ENCODE data around the gene NDUFV2.

DNA sequence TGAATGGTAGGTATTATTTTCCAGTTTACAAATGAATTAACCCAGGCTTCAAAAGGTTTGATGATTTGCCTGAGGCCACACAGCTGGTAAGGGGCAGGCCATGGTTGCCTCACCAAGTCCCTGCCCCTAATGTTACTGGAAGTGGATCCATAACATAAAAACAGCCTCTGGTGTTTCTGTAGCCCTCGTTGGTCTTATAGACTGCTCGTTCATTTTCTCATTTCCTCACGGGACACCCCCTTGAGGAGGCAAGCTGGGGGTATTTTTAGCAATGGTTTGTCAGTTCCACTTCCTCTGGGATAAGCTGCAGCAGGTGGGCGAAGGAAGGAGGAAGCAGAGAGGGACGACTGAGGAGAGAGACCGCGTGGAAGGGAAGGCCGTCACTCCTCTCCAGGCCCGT is 32.9 kb upstream of the NDUFV2 start:
- TF ChIP-seq, protein P1, sequence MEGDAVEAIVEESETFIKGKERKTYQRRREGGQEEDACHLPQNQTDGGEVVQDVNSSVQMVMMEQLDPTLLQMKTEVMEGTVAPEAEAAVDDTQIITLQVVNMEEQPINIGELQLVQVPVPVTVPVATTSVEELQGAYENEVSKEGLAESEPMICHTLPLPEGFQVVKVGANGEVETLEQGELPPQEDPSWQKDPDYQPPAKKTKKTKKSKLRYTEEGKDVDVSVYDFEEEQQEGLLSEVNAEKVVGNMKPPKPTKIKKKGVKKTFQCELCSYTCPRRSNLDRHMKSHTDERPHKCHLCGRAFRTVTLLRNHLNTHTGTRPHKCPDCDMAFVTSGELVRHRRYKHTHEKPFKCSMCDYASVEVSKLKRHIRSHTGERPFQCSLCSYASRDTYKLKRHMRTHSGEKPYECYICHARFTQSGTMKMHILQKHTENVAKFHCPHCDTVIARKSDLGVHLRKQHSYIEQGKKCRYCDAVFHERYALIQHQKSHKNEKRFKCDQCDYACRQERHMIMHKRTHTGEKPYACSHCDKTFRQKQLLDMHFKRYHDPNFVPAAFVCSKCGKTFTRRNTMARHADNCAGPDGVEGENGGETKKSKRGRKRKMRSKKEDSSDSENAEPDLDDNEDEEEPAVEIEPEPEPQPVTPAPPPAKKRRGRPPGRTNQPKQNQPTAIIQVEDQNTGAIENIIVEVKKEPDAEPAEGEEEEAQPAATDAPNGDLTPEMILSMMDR (conservative IDR thresholded peaks at IDR 0.05; ENCODE audit: low read depth, low read length): no peak
- no peak for TF ChIP-seq EZH2phosphoT487 (IDR thresholded peaks at IDR 0.05; ENCODE audit: borderline replicate concordance, low read length)
- no peak for TF ChIP-seq EZH2 (IDR thresholded peaks at IDR 0.05; ENCODE audit: low read length, unreplicated experiment)
